NCI-H2196 treated with DMSO at 0.1 percent for 48 hours (cell line): ENCODE measurements around the gene ARHGEF7.
A peak's percentile ranks its signal among the peaks of the same experiment; 100 is the strongest.
"Not testable (repeated sequence)": the region's sequence is repeated elsewhere in the genome, so short reads cannot be mapped to it uniquely, and the experiment has no call there.

Experiments used
- DNase-seq: peaks from one replicate; lab custom pipeline; 2025; ENCODE audit not compliant: unreplicated experiment; lab: John Stamatoyannopoulos, UW

Gene ARHGEF7

DNA sequence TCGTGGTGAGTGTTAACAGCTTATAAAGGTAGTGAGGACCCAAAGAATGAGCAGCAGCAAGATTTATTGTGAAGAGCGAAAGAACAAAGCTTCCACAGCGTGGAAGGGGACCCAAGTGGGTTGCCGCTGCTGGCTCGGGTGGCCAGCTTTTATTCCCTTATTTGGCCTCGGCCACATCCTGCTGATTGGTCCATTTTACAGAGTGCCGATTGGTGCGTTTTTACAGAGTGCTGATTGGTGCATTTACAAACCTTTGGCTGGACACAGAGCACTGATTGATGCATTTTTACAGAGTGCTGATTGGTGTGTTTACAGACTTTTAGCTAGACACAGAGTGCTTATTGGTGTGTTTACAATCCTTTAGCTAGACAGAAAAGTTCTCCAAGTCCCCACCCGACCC lies 74.4 kb downstream of the ARHGEF7 start:
- not testable (repeated sequence) for DNase-seq

DNA sequence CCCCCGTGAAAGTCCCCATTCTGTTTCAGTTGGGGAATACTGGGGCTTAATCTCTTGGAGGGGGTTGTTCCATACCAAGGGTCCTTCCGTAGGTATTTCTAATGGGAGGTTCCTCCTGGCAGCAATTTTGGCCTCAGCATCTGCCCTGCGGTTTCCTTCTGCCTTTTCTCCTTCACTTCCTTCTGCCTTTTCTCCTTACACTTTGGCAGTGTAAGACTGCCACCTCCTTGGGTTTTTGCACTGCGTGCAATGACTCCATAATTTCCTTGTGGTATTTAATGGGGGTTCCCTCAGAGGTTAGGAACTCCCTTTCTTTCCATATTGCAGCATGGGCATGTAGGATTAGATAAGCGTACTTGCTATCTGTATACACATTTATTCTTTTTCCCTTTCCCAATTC lies 78.1 kb downstream of the ARHGEF7 start:
- not testable (repeated sequence) for DNase-seq

DNA sequence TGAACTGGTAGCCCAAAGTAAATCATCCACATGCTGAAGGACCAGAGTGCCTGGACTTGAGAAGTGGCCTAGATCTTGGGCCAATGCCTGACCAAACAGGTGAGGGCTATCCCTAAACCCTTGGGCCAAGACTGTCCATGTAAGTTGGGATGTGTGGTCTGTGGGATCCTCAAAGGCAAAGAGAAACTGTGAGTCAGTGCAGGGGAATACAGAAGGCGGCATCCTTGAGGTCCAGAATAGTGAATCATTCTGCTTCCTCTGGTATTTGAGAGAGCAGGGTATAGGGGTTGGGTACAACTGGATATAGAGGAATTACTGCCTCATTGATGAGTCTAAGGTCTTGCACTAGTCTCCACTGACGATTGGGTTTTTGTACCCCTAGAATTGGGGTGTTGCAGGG lies 79.5 kb downstream of the ARHGEF7 start:
- DNase-seq, result not testable (repeated sequence)

DNA sequence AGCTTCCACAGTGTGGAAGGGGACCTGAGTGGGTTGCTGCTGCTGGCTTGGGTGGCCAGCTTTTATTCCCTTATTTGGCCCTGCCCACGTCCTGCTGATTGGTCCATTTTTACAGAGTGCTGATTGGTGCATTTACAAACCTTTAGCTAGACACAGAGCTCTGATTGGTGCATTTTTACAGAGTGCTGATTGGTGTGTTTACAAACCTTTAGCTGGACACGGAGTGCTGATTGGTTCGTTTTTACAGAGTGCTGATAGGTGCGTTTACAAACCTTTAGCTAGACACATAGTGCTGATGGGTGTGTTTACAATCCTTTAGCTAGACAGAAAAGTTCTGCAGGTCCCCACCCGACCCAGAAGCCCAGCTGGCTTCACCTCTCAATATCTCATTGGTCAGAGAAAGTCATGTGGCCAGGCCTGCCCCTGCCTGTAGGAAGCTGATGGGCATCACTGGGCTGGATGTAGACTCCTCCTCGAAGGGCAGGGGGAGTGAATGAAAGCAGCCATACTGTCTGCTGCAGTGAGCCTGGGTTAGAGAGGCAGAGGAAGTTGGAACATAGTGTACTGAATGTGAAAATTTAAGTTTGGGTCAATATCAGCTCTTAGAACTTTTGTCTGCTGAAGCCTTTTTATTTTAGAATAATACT lies 83.7 kb downstream of the ARHGEF7 start:
- not testable (repeated sequence) for DNase-seq

DNA sequence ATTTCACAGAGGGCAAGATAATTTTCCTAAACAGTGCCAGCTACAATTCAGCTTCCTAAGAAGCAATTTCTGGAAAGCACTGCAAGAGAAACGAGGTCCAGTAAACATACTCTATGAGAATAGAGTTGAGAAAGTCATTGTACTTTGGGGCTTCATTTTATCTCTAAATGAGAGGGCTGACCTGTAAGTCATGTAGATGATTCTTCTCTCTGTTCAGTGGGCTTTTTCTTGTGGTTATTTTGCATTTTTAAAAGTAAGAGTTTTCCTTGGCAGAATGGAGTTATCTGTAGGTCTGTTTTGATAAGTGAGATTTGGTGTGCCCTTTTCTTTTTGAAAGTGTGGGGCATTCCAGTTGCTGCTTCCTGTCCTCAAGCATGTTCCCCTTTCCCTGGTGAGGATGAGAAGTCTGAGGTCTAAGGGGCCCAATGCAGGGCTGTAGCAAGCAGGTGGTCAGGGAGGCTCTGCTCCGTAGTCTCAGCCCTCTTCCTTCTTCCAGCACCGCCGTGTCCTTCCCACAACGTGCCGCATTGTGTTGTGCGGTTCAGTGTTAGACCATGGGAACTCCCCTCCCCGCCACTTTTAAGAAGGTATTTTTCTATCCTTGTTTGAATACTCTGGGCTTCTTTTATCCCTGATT lies 86.3 kb downstream of the ARHGEF7 start:
- no peak for DNase-seq

DNA sequence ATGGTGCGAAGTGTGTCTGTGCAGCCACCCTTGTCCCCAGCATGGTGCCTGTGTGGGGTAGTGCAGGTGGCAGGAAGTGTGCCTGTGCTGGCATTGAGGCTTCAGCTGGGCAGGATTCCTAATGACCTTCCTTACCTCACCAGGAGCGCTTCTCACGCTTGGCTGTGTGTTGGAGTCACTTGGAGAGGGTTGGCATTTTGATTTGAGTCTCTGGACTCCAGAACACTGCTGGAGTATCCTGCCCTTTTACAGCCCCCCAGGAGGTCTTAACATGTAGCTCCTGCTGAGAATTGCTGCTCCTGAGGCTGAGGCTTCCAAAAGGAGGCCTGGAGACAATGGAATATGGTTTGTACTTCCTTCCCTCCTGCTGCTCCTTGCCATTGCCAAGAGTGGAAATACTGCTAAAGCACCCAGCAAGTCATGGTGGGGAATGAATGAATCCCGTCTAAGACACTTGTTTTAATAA lies 87.1 kb downstream of the ARHGEF7 start:
- DNase-seq, result no peak

DNA sequence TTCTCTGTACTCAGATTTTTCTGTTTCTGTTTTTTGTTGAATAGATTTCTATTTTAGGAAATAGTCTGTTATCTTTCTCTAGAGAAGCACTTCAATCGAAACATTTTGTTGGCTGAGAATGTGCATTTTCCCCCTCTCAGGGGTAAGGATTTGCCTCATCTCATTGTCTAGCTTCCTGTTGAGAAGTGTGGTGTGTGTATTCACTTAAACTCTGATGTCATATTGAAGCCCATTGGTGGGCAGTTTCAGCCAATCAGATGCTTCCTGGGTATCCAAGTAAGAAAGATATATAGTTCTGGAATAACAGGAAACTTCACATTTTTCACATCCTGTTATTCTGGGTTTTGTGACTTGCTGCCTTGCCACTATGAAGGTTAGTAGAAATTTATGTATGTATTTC lies 87.6 kb downstream of the ARHGEF7 start:
- peak; percentile 33 for DNase-seq

DNA sequence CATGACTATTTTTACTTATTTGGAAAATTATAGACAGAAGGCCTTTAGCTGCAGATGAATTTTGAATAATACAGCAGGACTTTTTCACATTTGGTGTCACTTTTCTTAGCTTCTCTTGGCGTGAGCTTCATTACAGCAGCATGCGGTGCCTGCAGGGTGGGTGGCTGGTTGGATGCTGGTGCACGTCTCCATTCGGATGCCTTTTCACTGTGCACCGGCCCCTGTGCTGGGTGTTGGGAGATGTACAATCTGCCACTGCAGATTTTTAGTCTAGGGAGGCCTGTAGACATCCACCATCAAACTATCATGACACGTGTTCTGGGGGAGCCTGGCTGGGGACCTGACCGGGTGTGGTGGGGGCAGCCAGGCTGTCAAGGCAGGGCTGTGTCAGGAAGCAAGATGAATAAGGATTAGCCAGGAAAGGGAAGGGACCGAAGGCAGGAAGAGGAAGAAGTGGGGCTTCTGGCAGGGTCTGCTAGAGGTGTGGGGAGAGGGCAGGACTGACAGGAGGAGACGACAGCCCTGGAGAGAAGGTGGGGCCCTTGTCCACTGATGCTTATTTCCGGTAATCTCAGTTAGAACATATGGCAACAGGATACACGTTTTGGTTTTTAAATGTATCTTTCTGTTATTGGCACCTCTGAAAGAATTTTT lies 88.8 kb downstream of the ARHGEF7 start:
- no peak for DNase-seq

DNA sequence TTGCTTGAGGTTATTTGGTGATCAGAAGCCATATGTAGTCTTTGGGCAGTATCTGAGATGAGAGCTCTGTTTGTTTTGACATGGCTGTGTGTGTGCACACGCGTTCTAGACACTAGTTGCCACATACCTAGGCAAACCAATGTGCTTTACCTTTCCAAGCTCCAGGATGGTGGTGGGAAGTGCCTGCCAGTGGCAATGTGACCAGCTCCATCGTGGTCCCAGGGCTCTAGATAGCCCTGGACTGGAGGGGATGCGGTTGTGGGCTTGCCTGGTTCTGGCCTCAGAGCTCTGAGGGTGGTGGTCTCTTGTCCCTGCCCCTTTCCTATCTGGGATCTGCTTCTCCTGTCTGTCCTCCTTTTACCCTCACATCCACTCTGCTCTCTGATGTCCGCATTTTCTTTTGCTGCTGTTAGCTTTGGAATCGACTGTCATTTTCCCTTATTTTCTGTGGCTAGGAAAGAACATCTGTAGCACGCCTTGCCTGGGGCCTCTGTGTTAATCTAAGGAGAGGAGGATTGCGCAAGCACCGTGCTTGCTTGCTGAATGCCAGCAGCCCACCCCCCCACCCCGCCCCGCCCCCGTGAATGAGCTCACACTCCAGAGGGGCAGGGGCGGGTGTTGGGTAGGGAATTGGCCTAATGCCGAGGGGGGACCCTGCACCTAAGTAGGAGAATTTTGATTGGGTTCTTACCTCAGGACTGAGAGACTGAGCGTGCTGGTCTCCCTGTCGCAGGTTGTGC lies 89.5 kb downstream of the ARHGEF7 start:
- DNase-seq, result no peak

DNA sequence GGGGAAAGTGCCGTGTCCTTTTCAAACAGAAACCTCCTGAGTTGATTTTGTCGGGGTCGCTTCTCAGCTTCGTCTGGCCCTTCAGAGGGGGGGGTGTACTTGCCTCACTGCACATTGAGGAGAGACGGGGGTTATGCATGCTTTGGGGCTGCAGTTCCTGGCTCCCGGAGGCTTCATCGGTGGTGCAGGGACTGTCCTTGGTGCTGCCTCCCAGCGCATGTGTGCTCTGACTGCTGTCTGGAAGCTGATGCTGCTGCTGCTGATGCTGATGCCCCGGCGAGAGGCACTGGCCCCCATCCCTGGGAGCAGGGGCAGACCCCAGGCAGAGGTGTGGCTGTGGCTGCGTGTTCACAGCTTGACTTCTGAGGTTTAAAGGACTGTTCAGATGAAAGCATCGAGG lies 91.0 kb downstream of the ARHGEF7 start:
- DNase-seq, result no peak

DNA sequence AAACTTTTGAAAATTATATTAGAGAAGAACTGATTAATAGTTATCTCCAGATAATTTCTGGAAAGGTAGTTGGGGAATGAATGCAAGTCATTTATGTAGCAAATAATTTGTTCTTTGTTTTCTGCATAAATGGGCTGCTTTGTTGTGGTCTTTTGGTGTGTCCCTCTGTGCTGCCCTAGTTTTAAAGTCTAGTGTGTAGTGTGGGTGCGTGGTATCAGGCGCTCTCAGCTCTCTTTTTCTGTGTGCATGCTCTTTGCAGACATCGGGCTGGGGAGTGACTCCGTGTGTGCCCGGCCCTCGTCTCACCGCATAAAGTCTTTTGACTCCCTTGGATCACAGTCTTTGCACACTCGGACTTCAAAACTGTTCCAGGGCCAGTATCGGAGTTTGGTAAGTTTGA lies 94.5 kb downstream of the ARHGEF7 start:
- DNase-seq, result no peak

DNA sequence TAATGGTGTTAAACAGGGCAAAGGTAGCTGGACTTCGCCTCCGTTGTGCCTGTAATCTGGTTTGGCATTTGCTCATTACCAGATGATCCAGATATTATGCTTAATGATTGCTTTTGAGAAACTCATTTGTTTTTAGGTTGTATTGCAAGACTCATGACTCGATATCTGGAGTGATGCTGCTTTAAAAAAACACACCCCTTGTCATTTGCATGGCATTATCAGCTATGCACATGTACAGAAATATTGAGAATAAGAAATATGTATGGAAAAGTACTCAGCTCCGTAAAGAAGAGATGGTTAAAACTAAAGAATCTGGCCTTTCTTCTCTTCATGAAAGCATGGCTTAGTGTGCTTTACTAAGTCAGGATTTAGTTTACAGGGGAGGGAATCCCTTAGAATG lies 95.0 kb downstream of the ARHGEF7 start:
- no peak for DNase-seq

DNA sequence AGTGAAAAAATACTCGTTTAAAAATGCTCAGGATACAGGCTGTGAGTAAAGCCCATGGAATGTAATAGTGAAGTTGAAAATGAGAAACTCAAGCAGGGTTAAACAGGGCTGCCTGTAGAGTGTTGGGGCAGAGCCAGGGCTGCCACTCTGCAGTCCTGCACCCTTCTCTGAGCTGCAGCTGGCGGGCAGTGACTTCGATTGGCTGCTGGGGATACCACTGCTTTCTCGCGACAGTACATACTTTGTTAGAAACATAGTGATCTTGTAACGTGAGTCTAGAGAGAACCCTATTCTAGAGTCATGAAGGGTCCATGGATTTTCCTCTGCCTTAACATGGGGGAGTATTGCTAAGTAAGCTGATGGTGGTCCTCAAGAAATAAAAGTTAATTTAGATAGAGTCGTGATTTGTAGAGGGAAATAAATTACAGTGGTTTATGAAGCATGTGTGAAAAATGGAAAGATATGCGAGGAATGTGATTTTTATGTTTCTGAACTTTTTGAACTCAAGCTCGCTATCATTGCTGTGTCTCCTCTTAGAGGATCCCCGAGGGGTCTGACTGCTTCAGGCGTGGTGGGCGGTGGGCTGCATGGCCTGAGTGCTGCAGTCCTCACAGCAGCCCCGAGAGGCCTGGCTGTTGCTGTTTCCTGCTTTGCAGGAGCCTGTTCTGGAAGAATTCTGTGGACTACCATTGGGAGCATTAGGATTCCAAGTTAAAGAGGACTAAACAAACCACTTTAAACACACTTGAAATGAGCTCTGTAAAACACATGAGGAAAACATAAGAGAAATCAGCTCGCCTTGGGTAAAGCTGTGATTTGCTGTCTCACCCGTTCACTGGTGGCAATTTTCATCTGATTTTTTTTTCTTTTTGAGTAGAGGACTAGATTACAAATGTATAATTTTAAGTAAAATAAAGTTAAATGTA lies 95.7 kb downstream of the ARHGEF7 start:
- no peak for DNase-seq

DNA sequence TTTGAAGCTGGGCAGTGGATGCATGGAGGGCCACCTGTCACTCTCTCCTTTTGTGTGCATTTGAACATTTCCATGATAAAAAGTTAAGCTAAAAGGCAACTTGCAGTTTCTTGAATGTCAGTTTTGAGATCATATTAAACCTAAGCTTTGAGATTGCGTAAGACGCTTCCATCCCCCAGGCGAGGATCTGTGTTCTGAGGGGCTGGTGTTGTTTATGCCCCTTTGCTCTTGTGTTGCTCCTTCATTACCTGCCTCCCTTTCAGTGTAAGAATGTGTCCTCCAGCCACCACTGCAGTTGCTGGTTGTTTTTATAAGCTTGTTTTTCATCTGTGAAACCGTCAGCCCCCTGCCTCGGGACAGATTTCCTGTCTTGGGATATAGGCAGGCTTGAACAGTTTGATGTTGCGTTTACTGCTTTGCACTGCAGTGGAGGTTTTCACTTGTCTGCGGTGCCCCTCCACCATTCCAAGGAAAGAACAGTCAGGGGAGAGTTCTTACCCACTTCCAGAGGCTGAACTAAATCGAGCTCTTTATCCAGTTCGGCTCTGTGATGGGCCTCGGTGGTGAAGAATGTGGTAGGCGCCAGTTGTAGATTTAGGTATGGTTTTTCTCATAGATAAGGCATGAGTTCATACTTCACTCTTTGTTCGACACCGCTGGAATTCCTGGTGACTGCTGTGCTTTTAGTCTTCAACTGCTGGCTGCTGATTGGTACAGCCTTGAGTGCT lies 96.8 kb downstream of the ARHGEF7 start:
- no peak for DNase-seq

DNA sequence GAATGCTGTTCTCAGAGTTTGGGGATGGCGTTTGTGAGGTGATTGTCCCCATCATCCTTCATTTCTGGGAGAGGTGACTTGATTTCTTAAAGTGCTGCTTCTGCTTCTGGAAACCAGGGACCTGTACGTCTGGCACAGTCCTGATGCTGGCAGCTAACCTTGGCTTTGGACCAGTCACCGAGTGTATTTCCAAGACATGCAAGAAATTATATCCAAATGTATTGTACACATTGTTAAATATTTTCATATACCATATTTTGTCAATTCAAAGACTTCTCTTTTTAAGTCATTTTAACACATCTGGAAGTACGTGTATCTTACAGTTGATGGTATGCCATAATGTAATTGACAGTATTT lies 97.4 kb downstream of the ARHGEF7 start:
- no peak for DNase-seq

DNA sequence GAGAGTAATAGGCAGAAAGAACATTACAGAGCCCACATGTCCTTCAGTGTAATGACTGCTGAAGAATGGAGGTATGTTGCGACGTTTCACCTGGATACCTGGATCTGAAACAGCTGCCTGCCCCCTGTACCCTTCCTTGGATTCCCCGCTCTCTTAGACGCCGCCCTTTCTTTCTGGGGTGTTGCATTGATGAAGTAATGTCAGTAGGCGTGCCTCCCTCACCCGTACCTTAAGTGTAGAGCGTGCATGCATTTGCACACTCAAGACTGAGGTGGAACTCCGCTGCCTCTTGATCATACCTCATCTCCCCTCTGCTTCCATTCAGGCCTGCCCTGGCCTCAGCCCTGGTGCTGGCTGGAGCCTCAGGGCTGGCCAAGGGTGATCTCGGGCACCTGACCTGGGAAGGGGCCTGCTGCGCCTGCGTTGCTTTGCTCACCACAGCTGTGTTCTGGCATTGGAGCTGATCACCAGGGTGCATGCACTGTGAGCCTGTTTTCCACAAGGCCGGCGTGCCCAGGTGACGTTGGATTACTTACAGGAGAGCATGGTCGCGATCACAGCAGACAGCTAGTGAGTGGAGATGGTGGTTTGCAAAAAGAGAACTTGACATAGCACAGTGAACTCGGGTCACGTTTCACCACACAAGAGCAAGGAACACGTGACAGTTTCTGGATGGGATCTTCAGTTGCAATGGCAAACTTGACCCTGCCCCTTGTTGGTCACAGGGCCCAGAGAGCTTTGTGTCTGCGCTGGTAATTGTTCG lies 99.0 kb downstream of the ARHGEF7 start:
- peak; percentile 35 for DNase-seq

DNA sequence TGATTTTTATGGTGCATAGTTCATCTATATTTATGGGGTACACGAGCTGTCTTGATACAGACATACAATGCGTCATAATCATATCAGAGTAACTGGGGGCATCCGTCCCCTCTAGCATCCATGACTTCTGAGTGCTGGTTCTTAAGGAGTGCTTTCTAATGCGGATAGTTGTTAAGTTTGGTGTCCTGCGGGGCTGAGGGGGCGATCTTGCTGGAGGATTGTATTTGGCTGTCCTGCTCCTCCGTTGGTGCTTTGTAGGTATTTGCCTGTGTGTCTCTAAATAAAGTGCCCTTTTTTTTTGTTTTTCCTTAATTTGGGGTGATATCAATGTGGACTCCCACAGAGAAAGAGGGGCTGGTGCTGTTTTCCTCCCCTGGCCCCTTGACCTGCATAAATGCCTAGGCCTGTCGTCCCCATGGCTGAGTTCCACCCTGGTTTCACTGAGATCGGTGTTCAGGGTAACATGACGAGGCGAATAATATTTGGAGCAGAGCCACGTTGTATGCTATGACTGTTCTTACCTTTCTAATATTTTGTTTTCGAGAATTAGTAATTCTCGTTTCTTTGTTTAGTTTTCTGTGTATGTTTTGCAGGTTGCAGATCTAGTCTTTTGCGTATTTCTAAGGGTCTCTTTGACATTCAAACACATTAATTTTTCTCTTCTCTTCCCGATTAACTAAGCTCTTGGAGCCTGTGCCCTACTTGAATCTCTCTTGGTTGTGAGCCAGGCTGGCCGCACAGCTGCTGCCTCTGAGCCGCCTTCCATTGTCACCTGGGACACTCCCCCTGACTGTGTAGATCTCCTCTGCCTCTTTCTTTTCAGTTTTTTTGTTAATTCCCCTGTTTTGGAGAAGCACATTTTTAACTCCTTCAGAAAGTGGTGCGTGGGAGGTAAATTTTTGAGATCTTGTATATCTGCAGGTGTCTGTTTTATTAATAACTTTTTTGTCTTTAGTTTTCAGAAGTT lies 100.3 kb downstream of the ARHGEF7 start:
- DNase-seq, result peak; percentile 50
